Vagina (tissue), 2 donors: ENCODE data around the gene SLC9A6. TPM values are rescaled to one million over a fixed set of nuclear protein-coding genes. Genes with fewer than 3 reads are reported as not detected.

ENCODE experiments used
- DNase-seq, 2 donors: peaks; one replicate each; pipeline ENCODE4 v3.0.0-alpha.2; 2017; ENCODE audit errors: extremely low spot score in 2 of 2
- H3K27ac ChIP-seq: fragments of 200-600 bp; sonication (generic); one replicate; pipeline ENCODE4 v1.5.1; 2019
- H3K27me3 ChIP-seq: fragments of 200-600 bp; sonication (generic); one replicate; pipeline ENCODE4 v1.5.1; 2019
- H3K36me3 ChIP-seq, 2 donors: fragments of 200-600 bp; sonication (generic); one replicate each; pipeline ENCODE4 v1.5.1; 2017 to 2019
- H3K4me1 ChIP-seq: fragments of 200-600 bp; sonication (generic); one replicate; pipeline ENCODE4 v1.5.1; 2019
- H3K4me3 ChIP-seq, 2 donors: fragments of 200-600 bp; sonication (generic); 1 replicate in 1 of 2; 2 replicates in 1 of 2; pipeline ENCODE4 v1.5.1; 2016 to 2019
- H3K9me3 ChIP-seq: fragments of 200-600 bp; sonication (generic); one replicate; pipeline ENCODE4 v1.5.1; 2019
- CTCF ChIP-seq, 3 experiments: fragments of 450-650 bp in 2 of 3; fragments of 200-600 bp in 1 of 3; sonication (generic) in 1 of 3; IDR thresholded peaks; one replicate each; pipeline ENCODE4 v1.5.1; 2017 to 2019; ENCODE audit warnings: antibody characterized with exemption in 3 of 3, mild to moderate bottlenecking in 2 of 3, moderate library complexity in 2 of 3
- POLR2A ChIP-seq, 2 donors: fragments of 450-650 bp; IDR thresholded peaks; one replicate each; pipeline ENCODE4 v1.6.1; 2017; ENCODE audit warnings: antibody characterized with exemption in 2 of 2, mild to moderate bottlenecking in 2 of 2, moderate library complexity in 2 of 2
- POLR2AphosphoS5 ChIP-seq, 2 donors: sonication (generic); formaldehyde crosslinking; IDR thresholded peaks; one replicate each; pipeline ENCODE4 v1.9.0; 2017; ENCODE audit warnings: antibody characterized with exemption in 2 of 2, mild to moderate bottlenecking in 2 of 2, low read depth in 1 of 2; ENCODE audit not compliant: insufficient read depth in 1 of 2
- intact Hi-C: fragments of 100-400 bp; cut with DNase I; formaldehyde crosslinking; loops from one replicate; pipeline ENCODE4 v1.15.1; 2023
- total RNA-seq: library from RNA; depleted of rRNA; stranded (reverse); fragments of >200 nt; gene quantifications from one replicate; pipeline ENCODE4 v1.2.3, GENCODE V29; 2016

Gene SLC9A6
- total RNA-seq, 1 donor from 2014 or later: 12.8 TPM

- H3K4me1 ChIP-seq: peaks cover 10% of the 10 kb centered on the region
- no peaks in the 10 kb centered on the region for H3K36me3 ChIP-seq
- H3K4me3 ChIP-seq: no peak overlapping the region
- TF ChIP-seq POLR2AphosphoS5 (IDR thresholded peaks at IDR 0.05; ENCODE audit: insufficient read depth in 1 of 2, low read depth in 1 of 2) (no peak), POLR2A (IDR thresholded peaks at IDR 0.05) (no peak), CTCF (IDR thresholded peaks at IDR 0.05) (no peak)
- H3K9me3 ChIP-seq: no peaks in the 10 kb centered on the region
- no peaks in the 10 kb centered on the region for H3K27me3 ChIP-seq
- intact Hi-C loops: no loop called here
- DNase-seq: no peak
- no peak overlapping the region for H3K27ac ChIP-seq
Observed at GRCh38 chrX:135982860-135983259, 2.4 kb upstream of the SLC9A6 start.

- H3K9me3 ChIP-seq: no peaks in the 10 kb centered on the region
- no peak for DNase-seq
- no peaks in the 10 kb centered on the region for H3K27me3 ChIP-seq
- intact Hi-C loops: no loop called here
- TF ChIP-seq POLR2AphosphoS5 (IDR thresholded peaks at IDR 0.05; ENCODE audit: insufficient read depth in 1 of 2, low read depth in 1 of 2) (no peak), POLR2A (IDR thresholded peaks at IDR 0.05) (no peak), CTCF (IDR thresholded peaks at IDR 0.05) (no peak)
- H3K36me3 ChIP-seq: no peaks in the 10 kb centered on the region
- peaks cover 10% of the 10 kb centered on the region for H3K4me1 ChIP-seq
- peak overlapping the region in 1 of 2 donors; percentile 60 for H3K4me3 ChIP-seq
- H3K27ac ChIP-seq: peak overlapping the region; percentile 81
Observed at GRCh38 chrX:135984256-135984655, 979 bp upstream of the SLC9A6 start.

GRCh38 chrX:135984791-135985156 is 461 bp upstream of the SLC9A6 start:
- TF ChIP-seq CTCF (IDR thresholded peaks at IDR 0.05): no peak
- TF ChIP-seq POLR2AphosphoS5 (IDR thresholded peaks at IDR 0.05; ENCODE audit: insufficient read depth in 1 of 2, low read depth in 1 of 2): no peak
- TF ChIP-seq POLR2A (IDR thresholded peaks at IDR 0.05): no peak
- H3K4me3 ChIP-seq: peak overlapping the region; percentile 55 to 60
- H3K4me1 ChIP-seq: peaks cover 10% of the 10 kb centered on the region
- no peaks in the 10 kb centered on the region for H3K9me3 ChIP-seq
- no peaks in the 10 kb centered on the region for H3K36me3 ChIP-seq
- intact Hi-C loops: no loop called here
- DNase-seq: no peak
- no peaks in the 10 kb centered on the region for H3K27me3 ChIP-seq
- H3K27ac ChIP-seq: peak overlapping the region; percentile 81

GRCh38 chrX:135985973-135986310 is 707 bp downstream of the SLC9A6 start:
- Histone ChIP-seq H3K36me3 (no peaks in the 10 kb centered on the region), H3K4me3 (peak overlapping the region; percentile 55 to 60), H3K4me1 (peaks cover 10% of the 10 kb centered on the region), H3K27me3 (no peaks in the 10 kb centered on the region), H3K9me3 (no peaks in the 10 kb centered on the region), H3K27ac (peak overlapping the region; percentile 81)
- no peak for TF ChIP-seq POLR2A (IDR thresholded peaks at IDR 0.05)
- no peak for TF ChIP-seq POLR2AphosphoS5 (IDR thresholded peaks at IDR 0.05; ENCODE audit: insufficient read depth in 1 of 2, low read depth in 1 of 2)
- no peak for TF ChIP-seq CTCF (IDR thresholded peaks at IDR 0.05)
- intact Hi-C loops: no loop called here
- DNase-seq: no peak

- TF ChIP-seq CTCF (IDR thresholded peaks at IDR 0.05): no peak
- no peak for TF ChIP-seq POLR2AphosphoS5 (IDR thresholded peaks at IDR 0.05; ENCODE audit: insufficient read depth in 1 of 2, low read depth in 1 of 2)
- TF ChIP-seq POLR2A (IDR thresholded peaks at IDR 0.05): no peak
Observed at GRCh38 chrX:135988245-135988644, 3.0 kb downstream of the SLC9A6 start.

More at GRCh38 chrX:135988245-135988644, 3.0 kb downstream of the SLC9A6 start:
- Histone ChIP-seq H3K27ac (no peak overlapping the region), H3K4me3 (no peak overlapping the region), H3K9me3 (no peaks in the 10 kb centered on the region), H3K27me3 (no peaks in the 10 kb centered on the region), H3K4me1 (peaks cover 10% of the 10 kb centered on the region), H3K36me3 (no peaks in the 10 kb centered on the region)
- no peak for DNase-seq
- intact Hi-C loops: no loop called here
